Fibroblast of lung (primary cell): ENCODE data around the gene WDR31. TPM values are rescaled to one million over a fixed set of nuclear protein-coding genes. Genes with fewer than 3 reads are reported as not detected.

Experiments used
- DNase-seq, 2 donors: peaks; one replicate each; pipeline versions ENCODE4 v3.0.0 to v3.0.0-alpha.2; 2010; ENCODE audit warnings: low read depth in 2 of 2
- H2AFZ ChIP-seq: 2 replicates; pipeline ENCODE4 v1.5.1; 2012; ENCODE audit warnings: low read length, control low read depth, inconsistent platforms
- H3K27ac ChIP-seq: 2 replicates; pipeline ENCODE4 v1.5.1; 2011; ENCODE audit warnings: low read length, control low read depth; ENCODE audit not compliant: insufficient read depth
- H3K27me3 ChIP-seq: 2 replicates; pipeline ENCODE4 v1.5.1; 2011; ENCODE audit warnings: mild to moderate bottlenecking, low read length; ENCODE audit not compliant: control insufficient read depth, insufficient read depth
- H3K36me3 ChIP-seq: 2 replicates; pipeline ENCODE4 v1.5.1; 2011; ENCODE audit warnings: low read length; ENCODE audit not compliant: control insufficient read depth, insufficient read depth
- H3K4me1 ChIP-seq: 2 replicates; pipeline ENCODE4 v1.5.1; 2011; ENCODE audit warnings: low read length; ENCODE audit not compliant: control insufficient read depth, insufficient read depth; ENCODE audit errors: extremely low read depth
- H3K4me2 ChIP-seq: 2 replicates; pipeline ENCODE4 v1.5.1; 2011; ENCODE audit warnings: low read length, control low read depth; ENCODE audit not compliant: insufficient read depth; ENCODE audit errors: extremely low read depth
- H3K4me3 ChIP-seq, 4 experiments: fragments of 200-600 bp in 1 of 4; sonication (generic) in 1 of 4; replicated peaks in 1 of 4; 2 replicates each; pipeline ENCODE4 v1.5.1; 2011 to 2016; ENCODE audit warnings: low read length in 4 of 4, low read depth in 3 of 4, mild to moderate bottlenecking in 3 of 4, control low read depth in 2 of 4, inconsistent platforms in 1 of 4, mixed read lengths in 1 of 4; ENCODE audit not compliant: insufficient read depth in 1 of 4; ENCODE audit errors: control extremely low read depth in 1 of 4
- H3K79me2 ChIP-seq: 2 replicates; pipeline ENCODE4 v1.5.1; 2012; ENCODE audit warnings: mild to moderate bottlenecking, low read length, inconsistent platforms; ENCODE audit not compliant: control insufficient read depth, insufficient read depth
- H3K9ac ChIP-seq: 2 replicates; pipeline ENCODE4 v1.5.1; 2011; ENCODE audit warnings: mild to moderate bottlenecking, low read length, control low read depth; ENCODE audit not compliant: insufficient read depth
- H3K9me3 ChIP-seq: 2 replicates; pipeline ENCODE4 v1.5.1; 2012; ENCODE audit warnings: low read depth, low read length; ENCODE audit not compliant: control insufficient read depth, insufficient read depth
- H4K20me1 ChIP-seq: 2 replicates; pipeline ENCODE4 v1.5.1; 2011; ENCODE audit warnings: low read length; ENCODE audit not compliant: control insufficient read depth, insufficient read depth; ENCODE audit errors: extremely low read depth
- CTCF ChIP-seq, 2 donors: IDR thresholded peaks in 1 of 2; conservative IDR thresholded peaks in 1 of 2; 1 replicate in 1 of 2; 2 replicates in 1 of 2; pipeline ENCODE4 v1.5.1; 2011 to 2012; ENCODE audit warnings: low read length in 2 of 2, control low read depth in 1 of 2, inconsistent platforms in 1 of 2, low read depth in 1 of 2, mild to moderate bottlenecking in 1 of 2
- EZH2 ChIP-seq: IDR thresholded peaks from 2 replicates; pipeline ENCODE4 v1.5.1; 2012; ENCODE audit warnings: low read length, control low read depth, mild to moderate bottlenecking; ENCODE audit errors: missing control alignments
- polyA plus RNA-seq, 2 donors: library from polyadenylated mRNA; depleted of rRNA in 1 of 2; stranded (reverse) in 1 of 2; unstranded in 1 of 2; fragments of >200 nt; gene quantifications; 2 replicates each; pipeline ENCODE4 v1.2.1, GENCODE V29; 2011 to 2012; ENCODE audit warnings: missing spikeins in 1 of 2
- total RNA-seq: library from RNA; depleted of rRNA; stranded (reverse); fragments of >200 nt; gene quantifications from 2 replicates; pipeline ENCODE4 v1.2.1, GENCODE V29; 2014

The WDR31 gene
- total and polyA plus RNA-seq, 2 donors (not counting 1 experiment from before 2014, with no cell fraction given), result 1.6 to 4.0 TPM

- Histone ChIP-seq H3K4me2 (no peak overlapping the region), H3K9ac (no peak overlapping the region), H3K36me3 (no peaks in the 10 kb centered on the region), H3K27me3 (peaks cover 3% of the 10 kb centered on the region), H3K79me2 (no peaks in the 10 kb centered on the region), H3K9me3 (no peaks in the 10 kb centered on the region), H3K4me3 (no peak overlapping the region), H4K20me1 (no peaks in the 10 kb centered on the region), H3K27ac (no peak overlapping the region), H2AFZ (no peak overlapping the region), H3K4me1 (no peaks in the 10 kb centered on the region)
- DNase-seq, result no peak
- no peak for TF ChIP-seq EZH2
- TF ChIP-seq CTCF (conservative IDR thresholded peaks at IDR 0.05 in 1 of 2, IDR thresholded peaks at IDR 0.05 in 1 of 2; ENCODE audit: low read depth in 1 of 2, low read length in 2 of 2), result no peak
Measured at GRCh38 chr9:113306566-113306965, 33.5 kb downstream of the WDR31 start.

- Histone ChIP-seq H3K79me2 (no peaks in the 10 kb centered on the region), H2AFZ (no peak within 1 kb of the TSS), H3K27ac (no peak within 1 kb of the TSS), H4K20me1 (no peaks in the 10 kb centered on the region), H3K4me1 (no peaks in the 10 kb centered on the region), H3K9ac (no peak within 1 kb of the TSS), H3K4me2 (no peak within 1 kb of the TSS), H3K27me3 (peaks cover 3% of the 10 kb centered on the region), H3K4me3 (no peak within 1 kb of the TSS), H3K9me3 (no peaks in the 10 kb centered on the region), H3K36me3 (no peaks in the 10 kb centered on the region)
- DNase-seq, result no peak
- no peak for TF ChIP-seq EZH2
- TF ChIP-seq CTCF (conservative IDR thresholded peaks at IDR 0.05 in 1 of 2, IDR thresholded peaks at IDR 0.05 in 1 of 2; ENCODE audit: low read depth in 1 of 2, low read length in 2 of 2), result no peak
Measured at GRCh38 chr9:113302792-113303418, 37.2 kb downstream of the WDR31 start, which contains the start of gene RNF183. Gene RNF183 (minus strand): TSS chr9:113303376. CDS start chr9:113298184, 5,192 bp downstream.

- H3K4me2 ChIP-seq, result no peak overlapping the region
- no peaks in the 10 kb centered on the region for H3K9me3 ChIP-seq
- no peaks in the 10 kb centered on the region for H3K36me3 ChIP-seq
- H3K4me3 ChIP-seq, result no peak overlapping the region
- no peak overlapping the region for H3K9ac ChIP-seq
- H3K27ac ChIP-seq, result no peak overlapping the region
- H4K20me1 ChIP-seq, result no peaks in the 10 kb centered on the region
- TF ChIP-seq EZH2 (no peak), CTCF (conservative IDR thresholded peaks at IDR 0.05 in 1 of 2, IDR thresholded peaks at IDR 0.05 in 1 of 2; ENCODE audit: low read depth in 1 of 2, low read length in 2 of 2) (no peak)
- peaks cover 3% of the 10 kb centered on the region for H3K27me3 ChIP-seq
- no peaks in the 10 kb centered on the region for H3K4me1 ChIP-seq
- H3K79me2 ChIP-seq, result no peaks in the 10 kb centered on the region
- no peak for DNase-seq
- no peak overlapping the region for H2AFZ ChIP-seq
Measured at GRCh38 chr9:113301548-113301947, 38.5 kb downstream of the WDR31 start.
